Measurements from ENCODE around the gene LMAN1.

LMAN1 gene

GRCh38 chr18:59359576-59359952 lies 499 bp upstream of the LMAN1 start:
- DNase-seq = no peak

GRCh38 chr18:59358414-59358711 lies 702 bp downstream of the LMAN1 start:
- no peak for DNase-seq

GRCh38 chr18:59357928-59358327 lies 1.1 kb downstream of the LMAN1 start:
- DNase-seq = no peak

- no peak for DNase-seq
Measured at GRCh38 chr18:59354731-59355130, 4.3 kb downstream of the LMAN1 start.

GRCh38 chr18:59353079-59353680 lies 5.9 kb downstream of the LMAN1 start:
- DNase-seq = no peak

- DNase-seq = no peak
Measured at GRCh38 chr18:59352250-59352855, 6.7 kb downstream of the LMAN1 start.

- no peak for DNase-seq
Measured at GRCh38 chr18:59345556-59345955, 13.5 kb downstream of the LMAN1 start.

- DNase-seq = no peak
Measured at GRCh38 chr18:59344996-59345395, 14.1 kb downstream of the LMAN1 start.

- DNase-seq = no peak
Measured at GRCh38 chr18:59343926-59344325, 15.1 kb downstream of the LMAN1 start.

- no peak for DNase-seq
Measured at GRCh38 chr18:59340817-59341216, 18.2 kb downstream of the LMAN1 start.

- no peak for DNase-seq
Measured at GRCh38 chr18:59340312-59340711, 18.8 kb downstream of the LMAN1 start.

GRCh38 chr18:59332986-59333385 lies 26.1 kb downstream of the LMAN1 start:
- DNase-seq = no peak

GRCh38 chr18:59328683-59329082 lies 30.4 kb downstream of the LMAN1 start:
- no peak for DNase-seq

GRCh38 chr18:59325965-59326364 lies 33.1 kb downstream of the LMAN1 start:
- no peak for DNase-seq

GRCh38 chr18:59324623-59324971 lies 34.5 kb downstream of the LMAN1 start:
- no peak for DNase-seq

GRCh38 chr18:59323931-59324622 lies 35.0 kb downstream of the LMAN1 start:
- DNase-seq = no peak

GRCh38 chr18:59318460-59319050 lies 40.5 kb downstream of the LMAN1 start, which contains the start of gene CPLX4:
Gene CPLX4, minus strand, starts transcription at chr18:59318649. Its CDS starts 187 bp downstream, at chr18:59318462.
- no peak for DNase-seq

- no peak for DNase-seq
Measured at GRCh38 chr18:59311631-59312030, 47.4 kb downstream of the LMAN1 start.

GRCh38 chr18:59308938-59309260 lies 50.2 kb downstream of the LMAN1 start:
- DNase-seq = no peak

GRCh38 chr18:59308248-59308937 lies 50.7 kb downstream of the LMAN1 start:
- peak; percentile 76 for DNase-seq

- no peak for DNase-seq
Measured at GRCh38 chr18:59306640-59307039, 52.4 kb downstream of the LMAN1 start.

GRCh38 chr18:59305295-59305694 lies 53.8 kb downstream of the LMAN1 start:
- DNase-seq = no peak

GRCh38 chr18:59303656-59304195 lies 55.3 kb downstream of the LMAN1 start:
- DNase-seq = no peak

GRCh38 chr18:59303006-59303405 lies 56.1 kb downstream of the LMAN1 start:
- no peak for DNase-seq
